HEK293 (cell line): ENCODE results near the gene ASCC3.

Source experiments
- AEBP2 ChIP-seq: fragments of 450-650 bp; formaldehyde crosslinking; IDR thresholded peaks from 2 replicates; pipeline ENCODE4 v1.5.1; 2016; ENCODE audit warnings: missing biosample characterization, missing genetic modification characterization, borderline replicate concordance
- CTCF ChIP-seq: fragments of 450-650 bp; formaldehyde crosslinking; IDR thresholded peaks from 2 replicates; pipeline ENCODE4 v1.5.1; 2016; ENCODE audit warnings: missing biosample characterization, missing genetic modification characterization
- GFI1B ChIP-seq: fragments of 450-650 bp; formaldehyde crosslinking; IDR thresholded peaks from 2 replicates; pipeline ENCODE4 v1.5.1; 2016; ENCODE audit warnings: missing biosample characterization, missing genetic modification characterization
- GLI2 ChIP-seq: fragments of 450-650 bp; formaldehyde crosslinking; IDR thresholded peaks from 2 replicates; pipeline ENCODE4; 2017; ENCODE audit warnings: missing biosample characterization, missing genetic modification characterization, low read depth, borderline replicate concordance
- GLI4 ChIP-seq: fragments of 450-650 bp; formaldehyde crosslinking; IDR thresholded peaks from 2 replicates; pipeline ENCODE4 v1.5.1; 2016; ENCODE audit warnings: missing biosample characterization, missing genetic modification characterization
- MEIS1 ChIP-seq: sonication (generic); formaldehyde crosslinking; IDR thresholded peaks from 2 replicates; pipeline ENCODE4 v1.8.1; 2022; ENCODE audit warnings: missing genetic modification reagents, mild to moderate bottlenecking, borderline replicate concordance
- SCRT2 ChIP-seq: fragments of 450-650 bp; formaldehyde crosslinking; IDR thresholded peaks from 2 replicates; pipeline ENCODE4 v1.5.1; 2016; ENCODE audit warnings: missing biosample characterization, missing genetic modification characterization
- ZBTB26 ChIP-seq: fragments of 450-650 bp; formaldehyde crosslinking; optimal IDR thresholded peaks from 2 replicates; pipeline ENCODE3; 2016; ENCODE audit warnings: missing biosample characterization, mild to moderate bottlenecking, missing genetic modification characterization
- ZBTB6 ChIP-seq: fragments of 450-650 bp; formaldehyde crosslinking; IDR thresholded peaks from 2 replicates; pipeline ENCODE4 v1.5.1; 2017; ENCODE audit warnings: missing biosample characterization, missing genetic modification characterization
- ZNF140 ChIP-seq: fragments of 450-650 bp; formaldehyde crosslinking; IDR thresholded peaks from 2 replicates; pipeline ENCODE4 v1.5.1; 2016; ENCODE audit warnings: missing biosample characterization, missing genetic modification characterization
- ZNF18 ChIP-seq: fragments of 450-650 bp; formaldehyde crosslinking; IDR thresholded peaks from 2 replicates; pipeline ENCODE4 v1.5.1; 2016; ENCODE audit warnings: missing biosample characterization, missing genetic modification characterization
- ZNF202 ChIP-seq: fragments of 450-650 bp; formaldehyde crosslinking; IDR thresholded peaks from 2 replicates; pipeline ENCODE4 v1.5.1; 2016; ENCODE audit warnings: missing biosample characterization, missing genetic modification characterization, borderline replicate concordance
- ZNF211 ChIP-seq: fragments of 450-650 bp; formaldehyde crosslinking; IDR thresholded peaks from 2 replicates; pipeline ENCODE4 v1.5.1; 2016; ENCODE audit warnings: low read depth, missing biosample characterization, missing genetic modification characterization
- ZNF350 ChIP-seq: fragments of 450-650 bp; formaldehyde crosslinking; IDR thresholded peaks from 2 replicates; pipeline ENCODE4 v1.5.0; 2017; ENCODE audit warnings: missing biosample characterization, mild to moderate bottlenecking, missing genetic modification characterization
- ZNF37A ChIP-seq: fragments of 450-650 bp; IDR thresholded peaks from 2 replicates; pipeline ENCODE4 v1.5.1; 2018; ENCODE audit warnings: missing biosample characterization, missing genetic modification characterization
- ZNF404 ChIP-seq: fragments of 450-650 bp; formaldehyde crosslinking; IDR thresholded peaks from 2 replicates; pipeline ENCODE4 v1.5.1; 2017; ENCODE audit warnings: missing biosample characterization, missing genetic modification characterization
- ZNF513 ChIP-seq: fragments of 450-650 bp; IDR thresholded peaks from 2 replicates; pipeline ENCODE4 v1.5.1; 2018; ENCODE audit warnings: missing biosample characterization, missing genetic modification characterization
- ZNF518A ChIP-seq: fragments of 450-650 bp; formaldehyde crosslinking; conservative IDR thresholded peaks from 2 replicates; pipeline ENCODE4 v1.5.1; 2016; ENCODE audit warnings: low read depth, missing biosample characterization, missing genetic modification characterization
- ZNF549 ChIP-seq: fragments of 450-650 bp; IDR thresholded peaks from 2 replicates; pipeline ENCODE4 v1.5.1; 2018; ENCODE audit warnings: missing biosample characterization, missing genetic modification characterization, mild to moderate bottlenecking, inconsistent platforms, moderate library complexity
- ZNF558 ChIP-seq: fragments of 450-650 bp; formaldehyde crosslinking; IDR thresholded peaks from 2 replicates; pipeline ENCODE4 v1.5.1; 2016; ENCODE audit warnings: missing biosample characterization, missing genetic modification characterization
- ZNF560 ChIP-seq: fragments of 450-650 bp; formaldehyde crosslinking; IDR thresholded peaks from 2 replicates; pipeline ENCODE4 v1.5.1; 2017; ENCODE audit warnings: missing biosample characterization, missing genetic modification characterization, borderline replicate concordance
- ZNF692 ChIP-seq: fragments of 450-650 bp; formaldehyde crosslinking; IDR thresholded peaks from 2 replicates; pipeline ENCODE4 v1.5.1; 2016; ENCODE audit warnings: missing biosample characterization, missing genetic modification characterization
- ZNF837 ChIP-seq: fragments of 450-650 bp; formaldehyde crosslinking; IDR thresholded peaks from 2 replicates; pipeline ENCODE4 v1.5.1; 2016; ENCODE audit warnings: missing biosample characterization, missing genetic modification characterization
- ZNF843 ChIP-seq: fragments of 450-650 bp; formaldehyde crosslinking; IDR thresholded peaks from 2 replicates; pipeline ENCODE4 v1.5.1; 2016; ENCODE audit warnings: missing biosample characterization, missing genetic modification characterization
- ZXDB ChIP-seq: fragments of 450-650 bp; formaldehyde crosslinking; IDR thresholded peaks from 2 replicates; pipeline ENCODE4 v1.5.1; 2016; ENCODE audit warnings: missing biosample characterization, missing genetic modification characterization

Gene ASCC3

GRCh38 chr6:100592929-100593328, 288.2 kb downstream of the ASCC3 start (continued):
- TF ChIP-seq AEBP2 (tag by site-specific recombination) (no peak; the same call in 1 of the 2 replicates), ZNF202 (no peak), ZNF549 (tag by site-specific recombination) (0 out of 2 replicates have a peak, but pooled peaks have one; percentile 21), ZNF837 (no peak), ZBTB26 (tag by site-specific recombination) (no peak), ZNF350 (tag by site-specific recombination) (peak; percentile 70), MEIS1 (CRISPR knock-in tag) (no peak), GFI1B (tag by site-specific recombination) (peak; percentile 89), ZNF404 (tag by site-specific recombination) (no peak), ZNF843 (tag by site-specific recombination) (peak; percentile 99), ZBTB6 (tag by site-specific recombination) (no peak), ZNF692 (tag by site-specific recombination) (peak; percentile 34; the same call in 1 of the 2 replicates), GLI2 (peak; percentile 98), ZNF37A (tag by site-specific recombination) (no peak), ZNF558 (tag by site-specific recombination) (peak; percentile 85), ZNF513 (tag by site-specific recombination) (peak; percentile 66), ZNF140 (tag by site-specific recombination) (no peak), ZNF18 (peak; percentile 79), ZNF211 (tag by site-specific recombination) (no peak), ZNF560 (tag by site-specific recombination) (no peak), SCRT2 (tag by site-specific recombination) (peak; percentile 98), GLI4 (no peak), ZNF518A (tag by site-specific recombination) (no peak; the same call in none of the 2 replicates), CTCF (tag by site-specific recombination) (no peak), ZXDB (tag by site-specific recombination) (peak; percentile 53; the same call in 1 of the 2 replicates)
